Nephron progenitor cell (in vitro differentiated cells): ENCODE data around the gene EVA1A.

Experiments
- DNase-seq: peaks from one replicate; pipeline ENCODE4 v3.0.0; 2021
- H3K27ac Mint-ChIP-seq: 2 replicates; pipeline ENCODE4 v1.8.0; 2021; ENCODE audit warnings: mild to moderate bottlenecking, moderate library complexity, mixed read lengths
- H3K27me3 Mint-ChIP-seq: 2 replicates; pipeline ENCODE4 v1.8.0; 2021; ENCODE audit warnings: mild to moderate bottlenecking, low read depth, mixed read lengths; ENCODE audit not compliant: poor library complexity
- H3K36me3 Mint-ChIP-seq: 2 replicates; pipeline ENCODE4 v1.8.0; 2021; ENCODE audit warnings: low read depth, mixed read lengths
- H3K4me1 Mint-ChIP-seq: 2 replicates; pipeline ENCODE4 v1.8.0; 2021; ENCODE audit warnings: mixed read lengths
- H3K4me3 Mint-ChIP-seq: 2 replicates; pipeline ENCODE4 v1.8.0; 2021; ENCODE audit warnings: mild to moderate bottlenecking, moderate library complexity, mixed read lengths
- H3K9me3 Mint-ChIP-seq: 2 replicates; pipeline ENCODE4 v1.8.0; 2021; ENCODE audit warnings: mild to moderate bottlenecking, moderate library complexity, mixed read lengths
- CTCF ChIP-seq: fragments of 200-600 bp; sonication (generic); IDR thresholded peaks from 2 replicates; pipeline ENCODE4 v1.5.0; 2021; ENCODE audit warnings: antibody characterized with exemption

Gene EVA1A

DNA sequence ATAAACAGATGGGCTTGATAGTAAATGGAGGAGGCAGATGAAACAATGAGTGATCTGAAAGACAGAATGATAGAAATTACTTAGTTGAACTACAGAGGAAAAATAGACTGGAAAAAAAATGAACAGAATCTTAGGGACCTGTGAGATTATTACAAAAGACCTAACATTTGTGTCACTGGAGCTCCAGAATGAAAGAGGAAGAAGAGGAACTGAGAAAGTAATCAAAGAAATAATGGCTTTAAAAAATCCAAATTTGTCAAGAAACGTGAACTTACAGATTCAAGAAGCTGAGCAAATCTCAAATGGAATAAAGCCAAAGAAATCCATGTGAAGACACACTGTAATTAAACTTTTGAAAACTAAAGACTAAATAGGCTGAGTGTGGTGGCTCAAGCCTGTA is 28.3 kb downstream of the EVA1A start:
- no peak for DNase-seq
- no peak overlapping the region for H3K4me3 Mint-ChIP-seq
- H3K27me3 Mint-ChIP-seq: no peaks in the 10 kb centered on the region
- peaks cover 14% of the 10 kb centered on the region for H3K4me1 Mint-ChIP-seq
- H3K27ac Mint-ChIP-seq: peak overlapping the region; percentile 4
- TF ChIP-seq CTCF: no peak
- H3K36me3 Mint-ChIP-seq: peaks cover 5% of the 10 kb centered on the region
- peaks cover 10% of the 10 kb centered on the region for H3K9me3 Mint-ChIP-seq

- H3K9me3 Mint-ChIP-seq: no peaks in the 10 kb centered on the region
- H3K4me1 Mint-ChIP-seq: peaks cover 16% of the 10 kb centered on the region
- H3K27ac Mint-ChIP-seq: peak overlapping the region; percentile 30
- H3K36me3 Mint-ChIP-seq: no peaks in the 10 kb centered on the region
- TF ChIP-seq CTCF: no peak
- H3K27me3 Mint-ChIP-seq: no peaks in the 10 kb centered on the region
- no peak for DNase-seq
- no peak overlapping the region for H3K4me3 Mint-ChIP-seq
These were observed 32.3 kb downstream of the EVA1A start for GRCh38 chr2:75528221-75528977.

GRCh38 chr2:75527676-75528075 is 33.1 kb downstream of the EVA1A start:
- Mint-ChIP-seq H3K27me3 (no peaks in the 10 kb centered on the region), H3K36me3 (no peaks in the 10 kb centered on the region), H3K4me1 (peaks cover 16% of the 10 kb centered on the region), H3K27ac (peak overlapping the region; percentile 52), H3K9me3 (no peaks in the 10 kb centered on the region), H3K4me3 (no peak overlapping the region)
- no peak for TF ChIP-seq CTCF
- no peak for DNase-seq

GRCh38 chr2:75526842-75527241 is 33.9 kb downstream of the EVA1A start:
- no peaks in the 10 kb centered on the region for H3K27me3 Mint-ChIP-seq

GRCh38 chr2:75525434-75526310 is 35.1 kb downstream of the EVA1A start:
- no peak for TF ChIP-seq CTCF
- H3K9me3 Mint-ChIP-seq: no peaks in the 10 kb centered on the region
- peaks cover 16% of the 10 kb centered on the region for H3K4me1 Mint-ChIP-seq
- no peaks in the 10 kb centered on the region for H3K27me3 Mint-ChIP-seq
- H3K36me3 Mint-ChIP-seq: peaks cover 7% of the 10 kb centered on the region
- no peak overlapping the region for H3K4me3 Mint-ChIP-seq
- no peak overlapping the region for H3K27ac Mint-ChIP-seq
- no peak for DNase-seq

More at GRCh38 chr2:75526842-75527241, 33.9 kb downstream of the EVA1A start:
- no peak for TF ChIP-seq CTCF
- Mint-ChIP-seq H3K9me3 (no peaks in the 10 kb centered on the region), H3K27ac (no peak overlapping the region), H3K36me3 (peaks cover under 1% of the 10 kb centered on the region), H3K4me1 (peaks cover 16% of the 10 kb centered on the region), H3K4me3 (no peak overlapping the region)
- no peak for DNase-seq
